Neural progenitor cell (in vitro differentiated cells): ENCODE data around the gene HTR3D. TPM values are rescaled to one million over a fixed set of nuclear protein-coding genes. Genes with fewer than 3 reads are reported as not detected.

Experiments
- DNase-seq: peaks from one replicate; pipeline ENCODE4 v3.0.0-alpha.2; 2016; ENCODE audit warnings: low spot score
- H2AFZ ChIP-seq: fragments of 200-600 bp; sonication (generic); replicated peaks from 2 replicates; pipeline ENCODE4 v1.6.1; 2016; ENCODE audit warnings: antibody characterized with exemption
- H3F3A ChIP-seq: fragments of 200-600 bp; sonication (generic); 2 replicates; pipeline ENCODE4 v1.6.1; 2016; ENCODE audit warnings: antibody characterized with exemption, low read depth
- H3K27ac ChIP-seq: fragments of 200-600 bp; sonication (generic); 2 replicates; pipeline ENCODE4 v1.5.1; 2016; ENCODE audit warnings: mild to moderate bottlenecking
- H3K27me3 ChIP-seq: fragments of 200-600 bp; sonication (generic); 2 replicates; pipeline ENCODE4 v1.6.1; 2016; ENCODE audit warnings: mild to moderate bottlenecking, moderate library complexity
- H3K36me3 ChIP-seq: fragments of 200-600 bp; sonication (generic); 2 replicates; pipeline ENCODE4 v1.5.1; 2016
- H3K4me1 ChIP-seq: fragments of 200-600 bp; sonication (generic); 2 replicates; pipeline ENCODE4 v1.6.1; 2016; ENCODE audit warnings: mixed run types
- H3K4me2 ChIP-seq: fragments of 200-600 bp; sonication (generic); 2 replicates; pipeline ENCODE4 v1.6.1; 2016
- H3K4me3 ChIP-seq: fragments of 200-600 bp; sonication (generic); 2 replicates; pipeline ENCODE4 v1.5.1; 2016
- H3K79me2 ChIP-seq: fragments of 200-600 bp; sonication (generic); 2 replicates; pipeline ENCODE4 v1.6.1; 2016; ENCODE audit warnings: low read depth
- H3K9ac ChIP-seq: fragments of 200-600 bp; sonication (generic); 2 replicates; pipeline ENCODE4 v1.6.1; 2016
- H3K9me3 ChIP-seq: fragments of 200-600 bp; sonication (generic); 2 replicates; pipeline ENCODE4 v1.5.1; 2016; ENCODE audit warnings: low read depth
- H4K20me1 ChIP-seq: fragments of 200-600 bp; sonication (generic); 2 replicates; pipeline ENCODE4 v1.6.1; 2016; ENCODE audit warnings: low read depth
- H3K27ac Mint-ChIP-seq: 3 replicates; pipeline ENCODE4 v1.8.0; 2021; ENCODE audit warnings: mixed read lengths
- H3K27me3 Mint-ChIP-seq: 2 replicates; pipeline ENCODE4 v1.8.0; 2022; ENCODE audit warnings: low read depth, mild to moderate bottlenecking, inconsistent platforms, moderate library complexity, mixed read lengths; ENCODE audit not compliant: insufficient read depth
- H3K36me3 Mint-ChIP-seq: 3 replicates; pipeline ENCODE4 v1.8.0; 2021; ENCODE audit warnings: mixed read lengths
- H3K4me1 Mint-ChIP-seq: 3 replicates; pipeline ENCODE4 v1.8.0; 2021; ENCODE audit warnings: mixed read lengths
- H3K4me3 Mint-ChIP-seq: 3 replicates; pipeline ENCODE4 v1.8.0; 2021; ENCODE audit warnings: mild to moderate bottlenecking, moderate library complexity, mixed read lengths
- H3K9me3 Mint-ChIP-seq: 3 replicates; pipeline ENCODE4 v1.8.0; 2020; ENCODE audit warnings: mixed read lengths
- EZH2 ChIP-seq: fragments of 200-600 bp; sonication (generic); IDR thresholded peaks from 2 replicates; pipeline ENCODE4 v1.6.1; 2017; ENCODE audit warnings: antibody characterized with exemption, mild to moderate bottlenecking, moderate library complexity
- EZH2phosphoT487 ChIP-seq: fragments of 200-600 bp; sonication (generic); IDR thresholded peaks from 2 replicates; pipeline ENCODE4 v1.6.1; 2017; ENCODE audit warnings: antibody characterized with exemption
- small RNA-seq: library from RNA; depleted of rRNA; stranded (forward); fragments of <200 nt; gene quantifications from one replicate; pipeline ENCODE3, GENCODE V24; 2015
- total RNA-seq: library from RNA; depleted of rRNA; stranded (reverse); fragments of >200 nt; gene quantifications from 2 replicates; pipeline ENCODE4 v1.2.3, GENCODE V29; 2015; ENCODE audit warnings: low replicate concordance
- TF ChIP-seq, protein P1 (sequence below): fragments of 200-600 bp; sonication (generic); IDR thresholded peaks from 2 replicates; pipeline ENCODE4 v1.5.1; 2017; ENCODE audit warnings: antibody characterized with exemption, mild to moderate bottlenecking

Gene HTR3D
- total RNA-seq, 1 donor from 2014 or later = not detected

DNA sequence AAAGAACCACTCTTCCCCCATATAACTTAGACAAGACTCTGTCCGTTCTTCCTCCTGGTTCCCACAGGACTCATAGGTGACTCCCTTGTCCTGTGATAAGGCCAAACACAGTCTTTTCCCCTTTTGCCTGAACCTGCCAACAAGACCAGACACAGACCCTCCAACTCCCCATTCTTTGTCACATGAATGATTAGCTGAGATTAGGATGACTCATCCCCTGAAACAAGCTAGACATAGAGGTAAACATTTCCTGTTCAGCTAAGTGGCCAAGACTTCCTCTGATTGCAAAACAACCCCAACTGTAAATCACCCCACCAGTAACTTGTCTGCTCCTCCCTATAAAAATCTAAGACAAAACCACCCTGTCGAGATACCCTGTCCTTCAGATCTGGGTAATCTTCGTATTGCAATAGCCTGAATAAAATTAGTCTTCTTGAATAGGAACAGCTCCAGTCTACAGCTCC lies 53.9 kb downstream of the HTR3D start:
- Histone ChIP-seq H3K27ac (no peak overlapping the region), H3K4me1 (no peaks in the 10 kb centered on the region), H3K4me3 (no peak overlapping the region), H4K20me1 (no peaks in the 10 kb centered on the region), H3K79me2 (no peaks in the 10 kb centered on the region), H3K36me3 (no peaks in the 10 kb centered on the region), H3K9ac (no peak overlapping the region), H3F3A (no peaks in the 10 kb centered on the region), H3K27me3 (no peaks in the 10 kb centered on the region), H2AFZ (no peak overlapping the region), H3K4me2 (no peak overlapping the region), H3K9me3 (no peaks in the 10 kb centered on the region)
- Mint-ChIP-seq H3K36me3 (no peaks in the 10 kb centered on the region), H3K9me3 (no peaks in the 10 kb centered on the region), H3K27me3 (peaks cover 4% of the 10 kb centered on the region), H3K27ac (no peak overlapping the region), H3K4me1 (no peaks in the 10 kb centered on the region), H3K4me3 (no peak overlapping the region)
- no peak for DNase-seq
- TF ChIP-seq, protein P1, sequence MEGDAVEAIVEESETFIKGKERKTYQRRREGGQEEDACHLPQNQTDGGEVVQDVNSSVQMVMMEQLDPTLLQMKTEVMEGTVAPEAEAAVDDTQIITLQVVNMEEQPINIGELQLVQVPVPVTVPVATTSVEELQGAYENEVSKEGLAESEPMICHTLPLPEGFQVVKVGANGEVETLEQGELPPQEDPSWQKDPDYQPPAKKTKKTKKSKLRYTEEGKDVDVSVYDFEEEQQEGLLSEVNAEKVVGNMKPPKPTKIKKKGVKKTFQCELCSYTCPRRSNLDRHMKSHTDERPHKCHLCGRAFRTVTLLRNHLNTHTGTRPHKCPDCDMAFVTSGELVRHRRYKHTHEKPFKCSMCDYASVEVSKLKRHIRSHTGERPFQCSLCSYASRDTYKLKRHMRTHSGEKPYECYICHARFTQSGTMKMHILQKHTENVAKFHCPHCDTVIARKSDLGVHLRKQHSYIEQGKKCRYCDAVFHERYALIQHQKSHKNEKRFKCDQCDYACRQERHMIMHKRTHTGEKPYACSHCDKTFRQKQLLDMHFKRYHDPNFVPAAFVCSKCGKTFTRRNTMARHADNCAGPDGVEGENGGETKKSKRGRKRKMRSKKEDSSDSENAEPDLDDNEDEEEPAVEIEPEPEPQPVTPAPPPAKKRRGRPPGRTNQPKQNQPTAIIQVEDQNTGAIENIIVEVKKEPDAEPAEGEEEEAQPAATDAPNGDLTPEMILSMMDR = no peak
- no peak for TF ChIP-seq EZH2
- TF ChIP-seq EZH2phosphoT487 = no peak

Small RNAs within 50 kb of the gene (small RNA-seq; reads per million reads assigned to genes)
- not detected for gene RF00019

Other genes with a start within 250 kb of the HTR3D start
- 3.5 and 12.4 TPM in 2 replicates for gene MAP6D1, start 206.2 kb upstream of the HTR3D start, total RNA-seq
- gene PARL, start 146.9 kb upstream of the HTR3D start, total RNA-seq = 50.7 and 70.5 TPM in 2 replicates
- gene ABCC5, start 13.9 kb upstream of the HTR3D start, total RNA-seq = 34.0 and 38.7 TPM in 2 replicates
- gene HTR3C, start 21.3 kb downstream of the HTR3D start, total RNA-seq = not detected in 2 replicates
- gene HTR3E, start 65.3 kb downstream of the HTR3D start, total RNA-seq = not detected in 2 replicates
- gene EIF2B5, start 103.6 kb downstream of the HTR3D start, total RNA-seq = 36.4 and 69.1 TPM in 2 replicates
- gene DVL3, start 123.6 kb downstream of the HTR3D start, total RNA-seq = 29.8 and 59.2 TPM in 2 replicates
- gene AP2M1, start 143.1 kb downstream of the HTR3D start, total RNA-seq = 309 and 335 TPM in 2 replicates
- gene ABCF3, start 154.5 kb downstream of the HTR3D start, total RNA-seq = 22.0 and 30.4 TPM in 2 replicates
- gene VWA5B2, start 197.8 kb downstream of the HTR3D start, total RNA-seq = not detected in 2 replicates
- 23.7 and 39.1 TPM in 2 replicates for gene ALG3, start 217.2 kb downstream of the HTR3D start, total RNA-seq
- gene EEF1AKMT4, start 217.9 kb downstream of the HTR3D start, total RNA-seq = 3.7 and 6.0 TPM in 2 replicates
- 0.71 TPM in 1 of 2 replicates, not detected in the other for gene CAMK2N2, start 229.8 kb downstream of the HTR3D start, total RNA-seq
- gene ECE2, start 244.3 kb downstream of the HTR3D start, total RNA-seq = 0.15 TPM in 1 of 2 replicates, not detected in the other